NCI-H1105 (cell line): ENCODE measurements around the gene NKPD1.

Experiments used
- DNase-seq: peaks from one replicate; lab custom pipeline; 2025; lab: John Stamatoyannopoulos, UW

The NKPD1 gene

GRCh38 chr19:45173816-45174215, 13.0 kb upstream of the NKPD1 start:
- DNase-seq = no peak

DNA sequence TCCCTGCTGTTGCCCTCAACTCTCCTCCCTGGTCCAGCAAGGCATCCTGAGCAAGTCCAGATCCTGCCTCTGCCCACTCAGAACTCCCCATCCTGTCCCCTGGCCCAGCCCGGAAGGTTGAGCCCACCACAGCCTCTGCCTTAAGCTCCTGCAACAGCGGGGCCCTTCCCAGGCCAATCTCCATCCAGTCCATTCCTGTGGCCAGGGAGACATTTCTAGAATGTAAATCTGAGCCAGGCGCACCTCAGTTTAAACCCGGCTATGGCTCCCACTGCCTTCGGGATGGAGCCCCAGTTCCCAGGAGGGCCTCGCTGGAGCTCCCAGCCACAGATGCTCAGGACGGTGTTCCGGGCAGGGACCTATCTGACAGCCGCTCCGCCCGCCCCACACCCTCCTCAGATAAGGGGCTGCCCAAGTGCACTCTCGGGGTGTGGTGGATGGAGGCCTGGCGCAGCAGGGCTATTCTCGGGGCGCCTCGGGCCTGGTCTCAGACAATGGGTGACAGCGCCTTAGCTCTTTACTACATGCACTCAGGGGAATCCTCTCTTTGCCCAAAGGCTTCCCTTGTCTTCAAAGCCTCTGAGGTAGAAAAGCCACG, 11.9 kb upstream of the NKPD1 start:
- DNase-seq = no peak

- no peak for DNase-seq
These were observed 11.4 kb upstream of the NKPD1 start for GRCh38 chr19:45172173-45172572.

DNA sequence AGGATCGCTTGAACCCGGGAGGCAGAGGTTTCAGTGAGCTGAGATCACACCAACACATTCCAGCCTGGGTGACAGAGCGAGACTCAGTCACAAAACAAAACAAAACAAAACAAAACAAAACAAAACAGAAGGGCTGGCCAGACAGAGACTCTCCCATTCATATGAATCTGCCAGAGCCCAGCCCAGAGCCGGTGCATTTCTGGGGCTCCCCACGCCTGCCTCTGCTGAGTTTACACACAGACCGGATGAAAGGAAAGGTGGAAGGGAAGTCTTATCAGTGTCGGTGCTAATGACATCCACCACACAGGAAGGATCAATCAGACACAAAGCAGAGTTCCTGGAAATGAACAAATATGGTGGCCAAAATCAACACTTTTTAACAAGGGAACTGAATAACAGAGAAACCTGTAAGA, 10.4 kb upstream of the NKPD1 start:
- no peak for DNase-seq

DNA sequence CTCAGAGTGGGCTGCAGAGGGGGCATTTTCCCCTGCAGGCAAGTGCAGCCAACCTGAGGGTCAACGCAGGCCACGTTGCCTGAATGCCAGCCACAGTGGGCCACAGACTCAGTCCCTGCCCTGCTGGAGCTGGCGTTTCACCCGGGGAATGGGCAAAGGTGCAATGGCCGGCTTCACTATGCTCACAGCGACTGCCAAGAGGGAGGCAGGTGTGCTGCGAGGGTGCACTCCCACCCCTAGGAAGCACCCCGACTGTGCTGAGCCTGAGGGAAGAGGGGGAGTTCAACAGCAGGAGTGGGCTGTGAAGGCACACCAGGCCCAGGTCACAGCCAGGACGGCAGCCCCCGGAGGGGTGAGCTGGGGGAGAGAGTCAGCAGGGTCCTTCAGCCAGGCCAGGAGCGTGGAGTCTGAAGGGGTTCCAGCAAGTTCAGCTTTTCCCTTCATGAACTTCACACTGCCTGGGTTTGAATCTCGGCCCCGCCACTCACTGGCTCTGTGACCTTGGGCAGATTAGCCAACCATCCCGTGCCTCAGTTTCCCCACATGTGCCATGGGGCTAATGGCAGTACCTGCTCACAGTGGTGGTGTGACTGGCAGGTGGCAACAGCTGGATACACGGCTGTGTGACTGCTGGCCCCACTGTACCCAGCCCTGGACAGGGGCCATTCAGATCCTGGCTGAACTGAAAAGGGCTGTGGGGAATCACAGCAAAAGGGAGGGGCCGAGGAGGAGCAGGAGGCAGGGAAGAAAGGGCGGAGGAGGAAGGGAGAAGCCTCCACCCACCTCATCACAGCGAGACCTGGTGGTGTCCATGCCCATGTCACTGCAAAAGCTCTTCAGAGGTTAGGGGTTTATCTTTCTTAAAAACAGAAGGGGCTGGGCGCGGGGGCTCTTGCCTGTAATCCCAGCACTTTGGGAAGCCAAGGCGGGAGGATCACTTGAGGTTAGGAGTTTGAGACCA, 9.6 kb upstream of the NKPD1 start:
- no peak for DNase-seq

GRCh38 chr19:45169602-45170001, 8.8 kb upstream of the NKPD1 start:
- DNase-seq = no peak

DNA sequence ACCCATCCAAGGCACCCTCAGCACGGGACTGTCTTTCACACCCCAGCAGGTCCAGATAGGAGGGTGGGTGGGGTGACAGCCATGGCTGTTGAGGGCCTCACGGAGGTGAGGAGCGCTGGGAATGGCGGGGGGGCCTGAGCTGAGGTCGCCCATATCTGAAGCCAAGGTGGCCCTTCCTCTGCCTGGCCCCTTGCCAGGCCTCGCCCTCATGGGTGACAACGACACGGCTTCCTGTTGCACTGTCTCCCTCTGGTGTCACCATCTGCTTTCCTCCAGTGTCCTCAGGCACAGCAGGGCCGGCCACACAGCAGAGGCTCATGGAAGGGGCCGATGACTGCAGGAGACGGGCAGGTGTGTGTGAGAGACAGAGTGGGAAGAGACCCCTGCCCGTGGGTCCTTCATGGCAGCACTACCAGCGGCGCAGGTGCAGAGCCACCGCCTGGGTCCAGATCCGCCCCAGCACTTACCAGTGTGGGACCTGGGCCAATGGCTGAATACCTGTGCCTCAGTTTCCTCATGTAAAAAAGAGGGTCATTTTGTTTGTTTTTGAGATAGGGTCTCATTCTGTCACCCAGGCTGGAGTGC, 8.1 kb upstream of the NKPD1 start:
- no peak for DNase-seq

- DNase-seq = no peak
These were observed 6.0 kb upstream of the NKPD1 start for GRCh38 chr19:45166723-45167252.

- DNase-seq = no peak
These were observed 4.0 kb upstream of the NKPD1 start for GRCh38 chr19:45164577-45165335.

DNA sequence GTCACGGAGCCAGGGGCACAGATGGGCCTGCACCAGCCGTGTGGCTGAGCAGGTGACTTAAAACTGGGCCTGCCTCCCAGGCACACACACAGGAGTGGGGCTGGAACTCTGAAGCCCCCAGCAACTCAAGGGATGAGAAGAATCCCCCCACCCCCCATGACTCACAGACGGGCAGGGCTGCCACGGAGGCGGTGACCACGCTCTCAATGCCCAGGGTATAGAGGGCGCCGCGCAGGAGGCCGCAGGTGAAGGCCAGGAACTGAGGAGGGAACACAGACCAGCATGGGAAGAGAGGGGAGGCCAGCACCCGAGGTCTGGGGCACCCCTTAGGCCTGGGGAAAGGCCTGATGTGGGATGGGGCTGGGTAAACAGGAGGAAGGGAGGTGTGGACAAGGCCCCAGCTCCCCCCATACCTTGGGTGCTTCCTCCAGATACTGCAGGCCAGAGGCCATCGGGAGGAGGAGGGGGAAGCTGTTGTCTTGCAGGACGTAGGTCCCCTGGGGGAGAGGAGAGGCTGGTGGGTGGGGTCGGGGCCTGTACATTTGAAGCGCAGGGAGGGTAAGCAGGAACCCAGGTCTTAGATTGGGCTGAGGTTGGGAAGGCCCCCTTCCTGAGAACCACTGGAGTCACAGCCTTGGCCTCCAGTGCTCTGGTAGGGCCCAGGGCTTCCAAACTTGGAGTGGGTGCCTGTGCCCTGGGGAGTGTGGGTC, 3.1 kb upstream of the NKPD1 start:
- no peak for DNase-seq

GRCh38 chr19:45163156-45163555, 2.4 kb upstream of the NKPD1 start:
- no peak for DNase-seq

GRCh38 chr19:45162608-45163143, 1.9 kb upstream of the NKPD1 start:
- no peak for DNase-seq

DNA sequence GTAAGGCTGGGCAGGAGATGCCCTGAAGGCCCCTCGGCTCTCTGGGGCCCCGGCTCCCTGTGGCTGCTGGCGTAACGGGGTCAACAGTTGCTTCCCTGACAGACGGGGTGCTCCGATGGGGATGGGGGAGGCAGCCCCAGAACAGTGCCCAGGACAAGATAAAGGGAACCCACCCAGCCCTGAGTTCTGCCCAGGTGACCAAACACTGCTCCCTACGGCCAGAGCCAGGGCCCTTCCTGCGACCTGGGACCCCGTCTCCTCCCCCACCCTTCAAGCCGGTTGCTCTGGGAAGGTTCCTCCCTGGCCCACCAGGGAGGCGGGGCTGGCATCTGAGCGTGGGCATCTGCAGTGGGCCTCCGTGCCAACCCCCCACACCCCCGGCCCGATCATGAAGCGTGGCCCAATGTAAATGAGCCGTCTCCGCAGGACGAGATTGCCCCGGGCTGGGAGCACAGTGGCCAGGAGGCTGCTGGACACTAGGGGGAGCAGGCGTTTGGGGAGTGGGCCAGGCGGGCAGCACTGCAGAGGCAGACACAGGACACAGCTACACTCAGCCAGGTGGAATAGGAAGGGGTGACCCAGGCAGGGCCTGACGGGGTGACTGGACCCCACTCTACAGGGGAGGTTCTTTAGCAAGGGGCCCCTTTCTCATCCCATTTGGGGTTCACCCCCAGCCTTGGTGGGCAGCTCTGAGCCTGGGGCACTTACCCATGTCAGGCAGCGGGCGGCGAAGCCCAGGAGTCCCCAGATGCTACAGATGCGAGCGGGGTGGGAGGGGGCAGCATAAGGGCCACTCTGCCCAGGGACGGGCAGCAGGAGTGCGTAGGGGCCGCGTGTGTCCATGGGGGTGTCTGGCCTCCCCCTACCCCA, 1.2 kb upstream of the NKPD1 start:
- DNase-seq = no peak

DNA sequence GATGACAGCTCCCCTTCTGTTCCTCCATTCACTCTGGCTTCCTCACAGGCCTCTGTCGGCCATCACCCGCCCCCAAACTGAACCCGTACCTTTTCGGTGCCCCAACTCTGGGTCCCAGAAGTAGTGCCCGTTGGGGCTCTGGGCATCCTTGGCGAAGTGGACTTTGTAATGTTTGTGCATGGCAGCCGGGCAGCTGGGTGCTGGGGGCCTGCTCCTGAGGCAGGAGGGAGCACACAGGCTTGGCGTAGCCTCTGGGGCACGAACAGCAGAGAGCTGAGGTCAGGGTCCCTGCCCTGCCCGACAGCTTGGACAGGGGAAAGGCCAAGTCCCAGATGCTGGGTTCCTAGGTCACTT, 834 bp downstream of the NKPD1 start:
- DNase-seq = no peak

DNA sequence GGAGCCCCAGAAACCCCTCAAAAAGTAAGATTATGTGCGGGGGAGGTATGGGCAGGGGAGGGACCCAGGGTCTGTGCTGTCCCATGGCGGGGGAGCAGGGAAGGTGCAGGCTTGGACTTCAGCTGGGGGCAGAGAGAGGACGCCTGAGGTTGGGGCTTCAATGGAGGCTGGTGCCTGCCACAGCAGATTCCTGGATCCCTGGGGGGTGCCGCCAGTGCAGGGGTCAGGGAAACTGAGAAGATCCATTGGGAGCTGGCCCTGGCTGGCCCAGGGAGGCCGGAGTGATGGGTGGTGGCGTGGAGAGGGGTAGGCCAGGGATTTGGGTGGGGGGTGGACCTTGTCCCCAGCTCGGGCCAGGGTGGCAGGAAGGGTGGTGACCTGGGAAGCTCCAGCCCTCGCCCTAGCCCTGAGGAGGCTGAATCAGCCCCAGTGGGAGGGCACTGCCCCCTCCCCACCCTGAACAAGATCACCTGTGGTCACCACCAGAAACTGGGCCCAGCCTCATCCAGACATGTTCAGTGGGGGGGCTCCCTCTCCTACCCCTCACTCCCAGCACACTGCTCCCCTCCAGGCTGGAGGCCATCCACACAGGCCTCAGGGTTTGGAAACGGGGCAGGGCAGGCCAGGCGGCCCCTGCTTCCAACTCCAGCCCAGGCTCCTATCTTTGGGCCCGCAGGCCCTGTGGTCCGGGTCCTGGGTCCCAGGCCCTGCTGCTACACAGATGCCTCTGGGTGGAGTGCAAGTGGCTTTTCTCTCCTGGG, 1.4 kb downstream of the NKPD1 start:
- DNase-seq = no peak

GRCh38 chr19:45158503-45159209, 2.1 kb downstream of the NKPD1 start:
- DNase-seq = no peak

DNA sequence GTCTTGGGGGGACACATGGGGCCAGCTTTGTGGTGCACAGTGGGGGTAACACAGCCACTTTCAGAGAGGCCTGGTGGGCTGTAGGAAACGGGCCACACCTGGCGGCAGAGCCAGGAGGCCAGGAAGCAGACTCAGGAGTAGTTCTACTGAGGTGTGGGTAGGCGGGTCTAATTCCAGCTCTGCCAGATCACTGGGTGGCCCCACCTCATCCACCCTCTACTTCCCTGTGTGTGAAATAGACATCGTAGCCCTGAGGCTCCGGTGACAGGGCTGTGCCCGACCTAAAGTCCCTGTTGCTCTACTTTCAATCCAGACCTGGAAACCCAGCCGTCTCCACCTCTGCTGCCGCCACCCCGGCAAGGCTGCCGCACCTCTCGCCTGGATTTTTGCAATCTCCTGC, 4.0 kb downstream of the NKPD1 start:
- DNase-seq = no peak

- no peak for DNase-seq
These were observed 4.7 kb downstream of the NKPD1 start for GRCh38 chr19:45156011-45156630.
